ENCODE results near the gene PTGFRN. TPM values are rescaled to one million over a fixed set of nuclear protein-coding genes. Genes with fewer than 3 reads are reported as not detected.

The PTGFRN gene
- total and polyA plus RNA-seq, 2 of the 4 experiments (the other 2 are of a cell fraction): 0.90 to 1.1 TPM

GRCh38 chr1:117017062-117017461, 107.3 kb downstream of the PTGFRN start:
- H2AK9ac ChIP-seq (replicated peaks; ENCODE audit: low read depth, low read length, poor library complexity): no peak overlapping the region
- BruUV-seq (replicated peaks): no TSS peak
- no peak overlapping the region for H3K9ac ChIP-seq (ENCODE audit: low read depth, low read length)
- DNase-seq (no peak), ATAC-seq (ENCODE audit: low read depth) (no peak)
- no peak overlapping the region for H3K4me2 ChIP-seq (ENCODE audit: low read depth, low read length)
- no peak overlapping the region for H3K56ac ChIP-seq (ENCODE audit: extremely low read depth, insufficient read depth, low read length)
- no peaks in the 10 kb centered on the region; the same call in 1 of the 2 replicates for H3K27me3 ChIP-seq (ENCODE audit: control insufficient read depth, insufficient read depth, low read length)
- WGBS, 2 experiments (ENCODE audit: extremely low coverage in 2 of 2, insufficient read length in 1 of 2): 17% methylated on average over 2 of the region's 4 CpGs; no CpG with 5 or more reads in 1 of the 2 experiments
- ChIA-PET POLR2A (ENCODE audit: unreplicated experiment) (no interaction called here), CTCF (no interaction called here)
- no peak overlapping the region for H3K4ac ChIP-seq (ENCODE audit: low read depth, low read length)
- no peak overlapping the region for H2BK20ac ChIP-seq (ENCODE audit: low read depth, low read length)
- no peaks in the 10 kb centered on the region for H3K36me3 ChIP-seq (ENCODE audit: control insufficient read depth, insufficient read depth, low read length)
- no peak for TF ChIP-seq MXI1 (IDR thresholded peaks at IDR 0.05; ENCODE audit: borderline replicate concordance, low read depth, low read length)
- TF ChIP-seq RAD21 (IDR thresholded peaks at IDR 0.05; ENCODE audit: low read length): no peak
- TF ChIP-seq MAZ (IDR thresholded peaks at IDR 0.05; ENCODE audit: borderline replicate concordance, low read depth, low read length): no peak
- no peak for TF ChIP-seq BHLHE40 (IDR thresholded peaks at IDR 0.05; ENCODE audit: low read depth, low read length)
- no peak for TF ChIP-seq RFX5 (IDR thresholded peaks at IDR 0.05; ENCODE audit: low read depth, low read length)
- no peak for TF ChIP-seq ELK1 (IDR thresholded peaks at IDR 0.05; ENCODE audit: borderline replicate concordance, low read depth, low read length)
- no peak for TF ChIP-seq RCOR1 (IDR thresholded peaks at IDR 0.05; ENCODE audit: insufficient replicate concordance, low read length)
- TF ChIP-seq SMC3 (IDR thresholded peaks at IDR 0.05; ENCODE audit: low read depth, low read length): no peak
- TF ChIP-seq POLR2A (IDR thresholded peaks at IDR 0.05; ENCODE audit: low read depth, low read length): no peak
- no peak overlapping the region for H2AFZ ChIP-seq (replicated peaks; ENCODE audit: low read length, poor library complexity)
- no peak overlapping the region for H4K5ac ChIP-seq (ENCODE audit: low read depth, low read length)
- H3K27ac ChIP-seq (ENCODE audit: insufficient read depth, low read length): no peak overlapping the region
- no peak overlapping the region for H2BK5ac ChIP-seq (ENCODE audit: low read depth, low read length, poor library complexity, severe bottlenecking)
- no peak overlapping the region for H2BK15ac ChIP-seq (ENCODE audit: low read depth, low read length)
- no peak overlapping the region for H2BK120ac ChIP-seq (ENCODE audit: low read depth, low read length)
- H3K4me3 ChIP-seq (ENCODE audit: insufficient read depth, low read depth, low read length): no peak overlapping the region
- H4K8ac ChIP-seq (ENCODE audit: low read depth in 2 of 2, low read length in 2 of 2): no peak overlapping the region
- no peaks in the 10 kb centered on the region for H4K20me1 ChIP-seq (ENCODE audit: insufficient read depth, low read length)
- H3K14ac ChIP-seq (replicated peaks; ENCODE audit: low read depth, low read length): no peak overlapping the region
- dilution Hi-C loops (cut with HindIII; ENCODE audit: low sequenced_read_pairs, unreplicated experiment): no loop called here
- in situ Hi-C loops (cut with MboI; ENCODE audit: low sequenced_read_pairs): no loop called here
- H3K79me1 ChIP-seq (ENCODE audit: low read depth in 1 of 2, low read length in 2 of 2): no peaks in the 10 kb centered on the region
- H3K18ac ChIP-seq (ENCODE audit: low read depth, low read length): no peak overlapping the region
- intact Hi-C loops (cut with micrococcal nuclease): no loop called here
- no peaks in the 10 kb centered on the region for H3K9me3 ChIP-seq (ENCODE audit: control insufficient read depth, insufficient read depth, low read length)
- no peaks in the 10 kb centered on the region for H3K4me1 ChIP-seq (ENCODE audit: control insufficient read depth, insufficient read depth, low read length)
- no peak overlapping the region for H4K91ac ChIP-seq (ENCODE audit: insufficient read depth, low read depth, low read length)
- no peaks in the 10 kb centered on the region for H3K9me1 ChIP-seq (ENCODE audit: insufficient read depth, low read length)
- H3K23ac ChIP-seq (ENCODE audit: low read depth, low read length): no peak overlapping the region
- H2AK5ac ChIP-seq (ENCODE audit: low read depth, low read length): no peak overlapping the region
